HUDEP-2 (cell line): ENCODE data around the gene GPHA2.

Experiments
- DNase-seq, 76 experiments: peaks; one replicate each; lab custom pipeline; 2025; ENCODE audit not compliant: unreplicated experiment in 76 of 76; lab: John Stamatoyannopoulos, UW

The GPHA2 gene

GRCh38 chr11:64911689-64912088 lies 24.0 kb downstream of the GPHA2 start:
- DNase-seq, result no peak

GRCh38 chr11:64911142-64911541 lies 24.6 kb downstream of the GPHA2 start:
- DNase-seq, result no peak

- no peak for DNase-seq
These were observed 25.1 kb downstream of the GPHA2 start for GRCh38 chr11:64910451-64911093.

DNA sequence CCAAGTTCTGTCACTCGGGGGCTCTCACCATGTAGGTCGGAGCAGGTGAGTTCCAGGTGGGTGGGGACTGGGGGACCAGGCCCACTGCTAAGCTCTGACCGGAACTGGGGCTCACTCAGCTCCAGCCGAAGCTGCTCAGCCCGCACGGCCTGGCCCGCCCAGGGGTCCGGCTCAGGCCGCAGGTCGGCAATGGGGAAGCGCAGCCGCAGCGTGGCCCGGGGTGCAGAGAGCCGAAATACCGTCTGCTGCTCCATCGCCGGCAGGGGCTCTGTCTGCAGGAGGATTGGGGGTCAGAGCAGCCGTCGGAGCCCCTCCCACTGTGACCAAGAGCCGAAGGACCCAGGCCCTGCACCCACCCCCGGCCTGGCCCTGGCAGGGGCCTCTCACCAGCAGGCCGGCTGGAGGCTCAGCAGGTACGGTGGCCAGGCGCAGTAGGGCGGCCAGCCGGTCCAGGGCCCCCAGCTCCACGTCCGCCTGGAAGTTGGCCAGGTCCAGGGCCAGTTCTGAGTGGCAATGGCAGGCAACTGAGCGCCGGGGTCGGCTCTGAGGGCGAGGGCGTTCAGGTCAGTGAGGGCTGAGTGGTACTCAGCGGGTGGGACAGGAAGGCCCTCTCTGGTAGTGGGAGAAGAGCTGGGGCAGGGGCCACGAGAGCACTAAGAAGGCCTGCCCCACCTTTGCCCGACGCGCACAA lies 25.9 kb downstream of the GPHA2 start:
- no peak for DNase-seq

DNA sequence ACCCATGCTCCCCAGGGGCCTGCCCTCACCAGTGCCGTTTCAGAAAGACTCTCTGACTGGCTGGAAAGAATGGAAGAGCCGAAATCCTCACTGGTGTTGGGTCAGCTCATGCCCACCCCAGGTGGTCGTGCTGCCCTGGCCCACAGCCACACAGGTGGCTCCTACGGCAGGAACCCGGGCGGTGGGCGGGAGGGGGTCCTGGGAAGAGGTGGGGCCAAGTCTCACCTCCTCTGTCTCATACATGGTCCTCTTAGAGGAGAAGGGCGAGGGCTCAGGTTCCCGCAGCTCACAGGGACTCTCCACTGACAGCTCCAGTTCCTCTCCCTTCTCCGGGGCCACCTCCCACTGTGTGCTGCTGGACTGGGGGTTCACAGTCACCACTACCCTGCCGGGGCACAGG lies 26.9 kb downstream of the GPHA2 start:
- no peak for DNase-seq

- DNase-seq, result no peak
These were observed 29.4 kb downstream of the GPHA2 start for GRCh38 chr11:64906314-64906635.

DNA sequence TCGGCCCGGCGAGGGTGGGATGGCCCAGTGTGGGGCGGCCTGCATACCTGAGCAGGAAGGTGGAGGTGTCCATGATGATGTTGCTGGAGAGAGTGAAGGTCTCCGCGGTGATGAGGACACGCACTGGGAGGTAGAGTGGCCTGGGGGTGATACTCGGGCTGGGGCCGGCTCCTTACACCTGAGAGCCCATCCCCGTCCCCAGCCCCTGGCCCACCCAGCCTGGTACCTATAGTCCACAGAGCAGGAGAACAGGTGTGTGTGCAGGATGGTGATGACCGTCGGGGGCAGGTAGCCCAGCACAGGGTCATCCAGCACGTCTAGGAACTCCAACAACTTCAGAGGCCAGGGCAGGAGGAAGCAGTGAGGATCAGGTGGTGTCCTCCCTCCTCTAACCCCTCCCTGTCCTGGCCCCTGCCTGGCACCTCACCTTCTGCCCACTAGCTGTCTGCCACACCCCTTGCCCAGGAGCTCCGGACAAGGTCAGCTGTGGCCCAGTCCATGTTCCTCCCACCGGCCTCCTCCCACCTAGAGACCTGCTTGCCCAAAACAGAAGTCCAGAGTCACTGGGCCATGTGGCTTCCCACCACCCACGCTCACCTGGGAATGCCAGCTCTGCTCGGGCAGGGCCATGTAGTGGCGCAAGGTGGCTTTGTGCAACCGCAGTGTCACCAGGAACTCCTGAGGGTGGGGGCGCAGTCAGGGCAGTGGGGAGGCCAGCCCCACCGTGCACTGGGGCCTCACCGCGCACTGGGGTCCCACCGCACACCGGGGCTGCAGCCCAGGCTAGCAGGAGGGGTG lies 30.0 kb downstream of the GPHA2 start:
- DNase-seq, result no peak

- DNase-seq, result no peak
These were observed 32.3 kb downstream of the GPHA2 start for GRCh38 chr11:64903291-64903833.

- DNase-seq, result no peak
These were observed 33.4 kb downstream of the GPHA2 start for GRCh38 chr11:64902102-64902900.

DNA sequence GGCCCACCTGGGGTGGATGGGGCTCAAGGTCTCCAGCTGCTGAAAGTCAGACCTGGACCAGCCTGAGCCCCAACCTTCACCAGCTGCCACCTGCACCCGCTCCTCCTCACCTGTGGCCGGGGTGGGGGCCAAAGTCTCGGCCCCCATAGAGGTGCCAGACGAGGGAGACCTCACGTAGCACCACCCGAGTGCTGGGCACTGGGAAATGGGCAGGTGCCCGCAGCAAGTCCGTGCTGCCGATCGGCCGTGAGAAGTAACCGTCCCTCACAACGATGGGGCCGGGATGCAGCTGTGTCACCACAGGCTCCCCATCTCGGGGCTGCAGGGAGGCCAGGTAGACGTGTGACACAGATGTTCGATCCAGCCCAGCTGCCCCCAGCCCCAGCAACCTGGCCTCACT lies 34.9 kb downstream of the GPHA2 start:
- DNase-seq, result no peak

GRCh38 chr11:64900263-64900678 lies 35.4 kb downstream of the GPHA2 start:
- DNase-seq, result no peak

DNA sequence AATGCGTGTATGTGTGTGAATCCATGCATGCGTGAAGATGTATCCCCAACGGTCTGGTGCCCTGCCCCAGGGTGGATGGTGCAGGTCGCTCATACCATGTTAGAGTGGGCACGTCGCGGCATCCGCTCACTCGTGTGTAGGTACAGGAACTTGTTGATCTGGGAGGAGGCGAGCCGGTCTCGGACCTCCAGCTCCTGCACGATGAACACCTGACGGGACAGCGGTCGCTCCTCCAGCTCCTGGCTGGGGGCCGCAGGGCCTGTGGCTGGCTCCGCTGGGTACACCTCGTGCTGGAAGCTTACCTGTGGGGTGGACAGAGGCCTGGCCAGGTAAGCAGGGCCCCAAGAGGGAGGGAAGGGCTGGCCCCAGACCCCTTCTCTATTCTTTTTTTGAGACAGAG lies 37.2 kb downstream of the GPHA2 start:
- DNase-seq, result no peak

GRCh38 chr11:64898076-64898445 lies 37.6 kb downstream of the GPHA2 start:
- no peak for DNase-seq

DNA sequence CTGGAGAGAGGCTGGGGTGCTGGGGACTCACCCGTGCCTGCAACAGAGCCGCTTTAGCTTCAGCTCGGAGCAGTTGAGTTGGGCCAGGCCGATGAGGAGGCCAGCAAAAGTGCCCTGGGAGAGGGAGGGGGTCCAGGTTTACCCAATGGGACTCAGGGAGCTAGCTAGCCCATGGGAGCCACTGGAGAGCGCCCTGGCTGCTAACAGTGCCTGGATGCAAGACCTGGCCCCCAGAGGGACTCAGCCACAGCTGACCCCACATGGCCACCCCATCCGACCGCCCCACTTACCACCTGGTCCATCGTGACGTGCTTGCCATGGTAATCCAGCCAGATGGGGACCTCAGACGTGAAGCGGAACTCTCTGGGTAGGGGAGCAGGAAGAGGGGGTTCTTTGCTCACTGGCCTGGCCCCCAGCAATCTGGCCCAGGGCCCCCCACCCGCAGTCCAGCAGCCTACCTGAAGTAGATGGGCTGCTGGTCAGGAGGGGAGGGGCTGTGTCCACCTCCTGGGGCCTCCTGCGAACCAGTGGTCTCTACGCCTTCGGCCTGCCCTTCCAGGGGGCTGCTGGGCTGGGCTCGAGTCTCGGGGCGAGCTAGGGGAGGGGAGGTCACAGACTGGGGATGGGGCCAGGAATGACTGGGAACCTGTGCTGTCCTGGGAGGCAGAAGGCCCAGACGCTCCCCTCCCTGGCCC lies 38.2 kb downstream of the GPHA2 start:
- no peak for DNase-seq

GRCh38 chr11:64896448-64897022 lies 39.2 kb downstream of the GPHA2 start:
- no peak for DNase-seq

GRCh38 chr11:64894812-64895452 lies 40.8 kb downstream of the GPHA2 start:
- DNase-seq, result no peak

- peak in 73 of 76 experiments; percentile 27 to 92 (median 82) for DNase-seq
These were observed 41.5 kb downstream of the GPHA2 start for GRCh38 chr11:64894070-64894811.

- DNase-seq, result peak in 1 of 76 experiments; percentile 9
These were observed 42.3 kb downstream of the GPHA2 start for GRCh38 chr11:64893194-64894069.
